Measurements from ENCODE around the gene PIN1.
"Not testable (repeated sequence)": the region's sequence is repeated elsewhere in the genome, so short reads cannot be mapped to it uniquely, and the experiment has no call there.

PIN1 gene

DNA sequence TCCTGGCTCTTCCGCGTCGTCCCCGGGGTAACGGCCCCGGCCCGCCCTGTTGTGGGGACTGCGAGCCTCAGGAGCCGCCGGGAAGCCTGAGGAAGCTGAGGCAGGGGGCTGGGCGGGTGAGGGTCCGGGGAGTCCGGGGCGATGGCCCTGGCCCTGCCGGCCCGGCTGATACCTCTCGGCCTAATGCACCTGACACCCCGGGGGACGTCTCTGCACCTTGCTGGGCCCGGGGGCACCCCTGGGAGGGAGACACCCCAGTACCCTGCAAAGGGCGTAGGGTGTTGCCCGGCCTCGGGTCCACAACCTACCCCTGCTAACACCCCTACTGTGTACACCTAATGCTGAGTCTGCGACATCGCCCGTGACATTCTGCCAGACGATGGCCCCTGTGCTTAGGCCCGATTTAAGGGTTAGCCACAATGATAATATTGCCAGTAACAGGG, 410 bp downstream of the PIN1 start:
- Histone ChIP-seq H3K9me3 (ENCODE audit: control insufficient read depth, insufficient read depth, low read length) (no peaks in the 10 kb centered on the region), H3K4me1 (ENCODE audit: insufficient read depth, low read length) (peaks cover 5% of the 10 kb centered on the region; the same call in 1 of the 2 replicates)

DNA sequence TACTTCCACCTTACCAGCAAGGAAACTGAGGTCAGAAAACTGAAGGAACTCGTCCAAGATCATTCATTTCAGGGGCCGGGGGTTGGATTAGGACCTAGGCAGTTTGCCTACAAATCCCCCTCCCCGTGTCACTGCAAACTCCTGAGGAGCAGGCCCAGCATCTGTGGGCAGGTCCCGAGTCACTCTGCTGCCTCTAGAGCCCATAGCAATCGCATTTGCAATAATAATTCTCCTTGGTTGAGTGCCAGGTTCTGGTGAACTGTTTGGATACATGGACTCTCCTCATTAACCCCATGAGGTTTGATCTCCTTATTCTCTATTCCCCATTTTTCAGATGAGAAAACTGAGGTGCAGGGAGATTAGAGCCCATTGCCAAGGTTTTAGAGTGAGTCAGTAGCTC, 903 bp downstream of the PIN1 start:
- H3K9ac ChIP-seq (ENCODE audit: low read depth, low read length): peak overlapping the region; percentile 77; the same call in 1 of the 2 replicates
- H3K4me1 ChIP-seq (ENCODE audit: insufficient read depth, low read length): peaks cover 5% of the 10 kb centered on the region; the same call in 1 of the 2 replicates
- H3K36me3 ChIP-seq (ENCODE audit: insufficient read depth, low read length): peaks cover 7% of the 10 kb centered on the region; the same call in 1 of the 2 replicates
- no peaks in the 10 kb centered on the region for H3K9me3 ChIP-seq (ENCODE audit: control insufficient read depth, insufficient read depth, low read length)

More for the DNA sequence above, 410 bp downstream of the PIN1 start:
- peaks cover 7% of the 10 kb centered on the region; the same call in 1 of the 2 replicates for H3K36me3 ChIP-seq (ENCODE audit: insufficient read depth, low read length)
- H3K9ac ChIP-seq (ENCODE audit: low read depth, low read length): peak overlapping the region; percentile 77

DNA sequence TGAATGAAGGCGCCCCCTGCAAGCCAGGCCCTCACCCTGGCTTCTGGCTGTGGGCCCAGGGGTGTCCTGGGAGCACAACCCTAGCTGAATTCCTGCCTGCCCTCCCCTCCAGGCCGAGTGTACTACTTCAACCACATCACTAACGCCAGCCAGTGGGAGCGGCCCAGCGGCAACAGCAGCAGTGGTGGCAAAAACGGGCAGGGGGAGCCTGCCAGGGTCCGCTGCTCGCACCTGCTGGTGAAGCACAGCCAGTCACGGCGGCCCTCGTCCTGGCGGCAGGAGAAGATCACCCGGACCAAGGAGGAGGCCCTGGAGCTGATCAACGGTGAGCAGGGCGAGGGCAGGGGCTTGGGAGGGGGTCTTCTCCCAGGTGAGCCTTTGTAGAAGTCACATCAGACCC, 3.2 kb downstream of the PIN1 start:
- H3K9me3 ChIP-seq (ENCODE audit: control insufficient read depth, insufficient read depth, low read length): no peaks in the 10 kb centered on the region
- peaks cover 4% of the 10 kb centered on the region; the same call in 1 of the 2 replicates for H3K36me3 ChIP-seq (ENCODE audit: insufficient read depth, low read length)
- no peak overlapping the region for H3K9ac ChIP-seq (ENCODE audit: low read depth, low read length)
- H3K4me1 ChIP-seq (ENCODE audit: insufficient read depth, low read length): peaks cover 5% of the 10 kb centered on the region; the same call in 1 of the 2 replicates

DNA sequence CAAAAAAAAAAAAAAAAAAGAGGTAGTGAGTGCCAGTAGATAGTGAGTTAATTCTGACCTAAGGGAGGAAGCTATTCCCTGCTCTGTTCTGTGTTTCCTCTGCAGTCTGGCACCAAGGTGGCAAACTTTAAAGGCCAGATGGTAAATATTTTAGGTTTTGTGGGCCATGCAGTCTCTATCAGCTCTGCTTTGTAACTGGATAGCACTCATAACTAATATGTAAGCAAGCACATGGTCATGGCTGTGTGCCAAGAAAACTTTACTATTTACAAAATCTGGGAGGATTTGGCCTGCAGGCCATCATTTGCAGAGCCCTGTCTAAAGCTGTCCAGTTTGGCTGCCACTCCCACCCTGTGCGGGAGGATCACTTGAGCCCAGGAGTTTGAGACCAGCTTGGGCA, 4.3 kb downstream of the PIN1 start:
- peaks cover 5% of the 10 kb centered on the region; the same call in 1 of the 2 replicates for H3K4me1 ChIP-seq (ENCODE audit: insufficient read depth, low read length)
- H3K9ac ChIP-seq (ENCODE audit: low read depth, low read length): no peak overlapping the region
- H3K36me3 ChIP-seq (ENCODE audit: insufficient read depth, low read length): peaks cover 8% of the 10 kb centered on the region
- no peaks in the 10 kb centered on the region for H3K9me3 ChIP-seq (ENCODE audit: control insufficient read depth, insufficient read depth, low read length)

DNA sequence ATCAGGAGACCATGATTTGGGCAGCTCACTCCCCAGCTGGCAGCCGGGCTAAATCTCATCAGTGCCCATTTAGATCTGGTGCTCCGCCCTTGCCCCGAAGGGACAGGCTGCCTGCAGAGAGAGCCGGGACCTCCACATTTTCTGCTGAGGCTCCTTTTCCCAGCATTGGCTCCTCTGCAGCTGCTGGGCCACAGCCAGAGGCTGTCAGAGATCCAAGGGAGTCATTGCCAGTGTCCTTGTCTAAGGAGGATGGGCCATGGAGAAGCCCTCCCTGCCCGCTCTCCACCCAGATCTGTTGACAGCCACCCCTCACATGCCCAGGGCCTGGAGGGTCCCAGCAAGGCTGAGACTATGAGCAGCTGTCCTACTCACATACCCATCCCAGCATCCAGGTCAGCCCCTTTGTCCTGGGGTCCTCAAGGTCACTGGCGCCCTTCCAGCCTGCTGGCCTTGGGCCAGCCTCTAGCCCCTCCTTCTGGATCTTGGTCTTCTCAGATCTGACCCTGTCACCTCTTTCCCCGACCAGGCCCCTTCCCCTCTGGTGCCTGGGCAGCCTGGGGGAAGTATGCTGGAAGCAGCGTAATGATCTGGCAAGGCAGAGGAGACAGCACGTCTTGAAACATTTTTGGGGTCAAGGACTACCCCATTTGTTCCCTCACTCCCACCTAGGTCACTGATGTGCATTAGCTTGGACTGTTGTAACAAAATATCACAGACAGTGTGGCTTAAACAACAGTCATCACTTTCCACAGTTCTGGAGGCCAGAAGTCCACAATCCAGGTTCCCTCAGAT, 7.9 kb downstream of the PIN1 start:
- Histone ChIP-seq H3K4me1 (ENCODE audit: insufficient read depth, low read length) (peaks cover 4% of the 10 kb centered on the region; the same call in 1 of the 2 replicates), H3K36me3 (ENCODE audit: insufficient read depth, low read length) (peaks cover 8% of the 10 kb centered on the region), H3K9me3 (ENCODE audit: control insufficient read depth, insufficient read depth, low read length) (no peaks in the 10 kb centered on the region), H3K9ac (ENCODE audit: low read depth, low read length) (no peak overlapping the region)

DNA sequence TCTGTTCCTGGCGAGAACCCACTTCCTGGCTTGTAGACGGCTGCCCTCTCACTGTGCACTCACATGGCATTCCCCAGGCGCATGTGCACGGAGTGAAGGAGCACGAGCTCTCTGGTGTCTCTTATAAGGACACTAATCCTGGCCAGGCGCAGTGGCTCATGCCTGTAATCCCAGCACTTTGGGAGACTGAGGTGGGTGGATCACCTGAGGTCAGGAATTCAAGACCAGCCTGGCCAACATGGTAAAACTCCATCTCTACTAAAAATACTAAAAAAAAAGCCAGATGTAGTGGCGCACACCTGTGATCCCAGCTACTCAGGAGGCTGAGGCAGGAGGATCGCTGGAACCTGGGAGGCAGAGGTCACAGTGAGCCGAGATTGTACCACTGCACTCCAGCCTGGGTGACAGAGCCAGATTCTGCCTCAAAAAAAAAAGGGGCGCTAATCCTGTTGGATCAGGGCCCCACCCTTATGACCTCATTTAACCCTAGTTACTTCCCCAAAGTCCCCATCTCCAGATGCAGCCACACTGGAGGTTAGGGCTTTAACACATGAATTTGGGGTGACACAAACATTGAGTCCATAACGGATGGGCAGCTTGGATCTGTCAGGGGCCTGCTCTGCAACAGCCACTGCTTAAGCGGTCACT, 8.6 kb downstream of the PIN1 start:
- not testable (repeated sequence) for H3K4me1 ChIP-seq (ENCODE audit: insufficient read depth, low read length); H3K36me3 ChIP-seq (ENCODE audit: insufficient read depth, low read length); H3K9ac ChIP-seq (ENCODE audit: low read depth, low read length); H3K9me3 ChIP-seq (ENCODE audit: control insufficient read depth, insufficient read depth, low read length)

DNA sequence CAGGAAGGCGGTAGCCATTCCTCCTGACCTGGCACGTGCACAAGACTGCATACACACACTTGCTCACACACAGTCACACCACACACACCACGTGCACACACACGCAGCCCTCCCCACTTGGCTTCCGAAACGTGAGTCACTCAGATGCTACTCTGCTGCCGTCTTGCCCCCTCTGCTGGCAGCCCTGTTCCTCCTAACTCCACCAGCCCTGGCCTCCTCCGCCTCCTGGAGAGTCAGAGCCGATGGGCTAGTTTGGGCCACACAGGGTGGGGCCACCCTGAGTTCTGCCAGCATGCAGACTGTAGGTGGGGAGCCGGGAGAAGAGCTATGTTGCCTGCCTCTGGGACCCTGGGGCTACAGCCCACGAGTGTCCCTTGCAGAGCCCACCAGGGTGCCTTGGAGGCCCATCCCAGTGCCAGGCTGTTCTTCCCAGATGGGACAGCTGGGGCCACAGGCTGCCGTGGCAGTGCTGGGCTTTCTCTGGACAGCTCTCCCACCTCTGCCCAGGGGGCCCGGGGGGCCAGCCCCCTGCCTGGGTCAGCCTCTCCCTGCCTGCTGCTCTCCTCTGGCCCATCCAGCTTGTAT, 12.1 kb downstream of the PIN1 start:
- Histone ChIP-seq H3K4me1 (ENCODE audit: insufficient read depth, low read length) (peaks cover 9% of the 10 kb centered on the region; the same call in 1 of the 2 replicates), H3K9ac (ENCODE audit: low read depth, low read length) (no peak overlapping the region), H3K36me3 (ENCODE audit: insufficient read depth, low read length) (peaks cover 4% of the 10 kb centered on the region), H3K9me3 (ENCODE audit: control insufficient read depth, insufficient read depth, low read length) (no peaks in the 10 kb centered on the region)

DNA sequence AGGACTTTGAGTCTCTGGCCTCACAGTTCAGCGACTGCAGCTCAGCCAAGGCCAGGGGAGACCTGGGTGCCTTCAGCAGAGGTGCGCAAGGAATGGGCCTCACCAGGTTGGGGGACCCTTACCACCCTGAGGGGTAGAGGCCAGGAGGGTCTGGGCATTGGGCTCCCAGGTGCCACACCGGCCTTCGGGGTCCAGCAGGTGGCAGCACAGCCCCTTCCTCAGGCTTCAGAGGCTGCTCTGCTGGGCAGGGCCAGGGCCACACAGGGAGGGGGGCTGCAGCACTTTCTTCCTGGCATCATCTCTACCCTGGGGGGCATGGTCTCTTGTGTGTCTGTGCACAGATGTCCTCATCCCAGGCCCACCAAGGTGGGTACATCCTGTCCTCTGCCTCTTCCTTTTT, 12.9 kb downstream of the PIN1 start:
- Histone ChIP-seq H3K36me3 (ENCODE audit: insufficient read depth, low read length) (peaks cover 4% of the 10 kb centered on the region), H3K4me1 (ENCODE audit: insufficient read depth, low read length) (peaks cover 9% of the 10 kb centered on the region; the same call in 1 of the 2 replicates), H3K9me3 (ENCODE audit: control insufficient read depth, insufficient read depth, low read length) (no peaks in the 10 kb centered on the region), H3K9ac (ENCODE audit: low read depth, low read length) (no peak overlapping the region)

DNA sequence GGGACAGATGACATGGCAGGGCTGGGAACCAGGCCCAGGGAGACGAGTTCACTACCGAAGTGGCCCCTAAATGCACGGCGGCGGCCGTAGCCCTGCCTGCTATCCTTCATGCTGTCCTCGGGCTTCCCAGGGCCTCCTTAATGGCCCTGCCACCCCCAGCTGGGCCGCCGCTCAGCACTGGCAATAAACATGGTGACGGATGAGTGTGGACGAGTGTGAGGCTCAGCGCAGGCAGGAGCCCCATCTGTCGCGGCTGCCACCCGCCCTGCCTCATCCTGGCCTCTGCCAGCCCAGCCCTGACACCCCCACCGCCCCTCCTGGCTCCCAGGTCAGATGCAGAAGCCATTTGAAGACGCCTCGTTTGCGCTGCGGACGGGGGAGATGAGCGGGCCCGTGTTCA, 13.6 kb downstream of the PIN1 start:
- H3K4me1 ChIP-seq (ENCODE audit: insufficient read depth, low read length): peaks cover 9% of the 10 kb centered on the region; the same call in 1 of the 2 replicates
- H3K9ac ChIP-seq (ENCODE audit: low read depth, low read length): no peak overlapping the region
- peaks cover 4% of the 10 kb centered on the region for H3K36me3 ChIP-seq (ENCODE audit: insufficient read depth, low read length)
- no peaks in the 10 kb centered on the region for H3K9me3 ChIP-seq (ENCODE audit: control insufficient read depth, insufficient read depth, low read length)

DNA sequence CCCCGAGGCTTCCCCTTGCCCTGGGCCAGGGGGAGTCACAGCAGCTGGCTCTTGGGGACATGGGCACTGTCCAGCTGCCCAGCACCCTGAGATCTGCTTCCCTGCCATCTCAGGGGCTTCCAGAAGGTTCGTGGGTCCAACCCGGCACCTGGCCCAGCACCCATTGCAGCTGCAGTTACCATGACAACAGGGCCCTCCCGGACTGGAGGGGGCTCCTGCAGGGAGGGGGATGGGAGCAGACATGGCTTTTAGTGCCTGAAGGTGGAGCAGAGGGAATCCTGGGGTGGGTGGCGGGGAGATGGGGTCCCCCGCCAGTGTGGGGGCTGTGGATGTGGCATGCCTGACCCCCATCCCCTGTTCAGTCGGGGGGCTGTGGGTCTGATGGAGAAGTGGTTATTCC, 14.7 kb downstream of the PIN1 start:
- Histone ChIP-seq H3K4me1 (ENCODE audit: insufficient read depth, low read length) (peaks cover 9% of the 10 kb centered on the region; the same call in 1 of the 2 replicates), H3K36me3 (ENCODE audit: insufficient read depth, low read length) (no peaks in the 10 kb centered on the region; the same call in 1 of the 2 replicates), H3K9me3 (ENCODE audit: control insufficient read depth, insufficient read depth, low read length) (no peaks in the 10 kb centered on the region), H3K9ac (ENCODE audit: low read depth, low read length) (no peak overlapping the region)

DNA sequence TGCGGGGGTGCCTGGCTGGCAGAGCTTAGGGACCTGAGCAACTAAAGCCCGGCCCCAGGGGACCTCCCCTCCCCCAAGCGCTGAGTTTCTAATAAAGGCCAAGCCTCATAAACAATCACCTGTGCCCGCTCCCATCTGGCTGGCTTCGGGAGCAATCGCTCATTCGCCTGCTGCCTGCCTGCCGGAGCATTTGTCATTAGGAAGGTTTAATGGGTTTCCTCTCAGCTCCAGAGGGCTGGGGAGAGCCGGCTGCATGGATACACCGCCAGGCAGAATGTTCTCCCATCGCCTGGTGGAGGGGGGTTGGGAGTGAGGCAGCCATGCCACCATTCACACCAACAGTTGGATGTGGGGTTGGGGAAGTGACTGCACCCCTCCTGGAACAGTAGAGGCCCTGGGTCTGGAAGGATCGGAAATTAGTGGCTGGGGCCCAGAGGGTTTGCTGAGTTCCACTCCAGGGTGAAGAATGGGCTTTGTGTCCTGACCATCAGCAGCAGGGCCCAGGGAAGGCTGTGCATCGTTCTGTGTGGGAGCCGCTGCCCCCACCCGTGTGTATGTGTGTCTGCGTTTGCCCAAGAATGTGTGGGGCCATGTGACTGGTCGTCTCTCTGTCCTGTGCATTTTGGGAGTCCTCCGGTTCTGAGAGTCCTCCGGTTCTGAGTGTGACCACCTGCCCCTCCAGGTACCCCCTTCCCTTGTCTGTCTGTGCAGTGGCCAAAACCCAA, 15.3 kb downstream of the PIN1 start:
- Histone ChIP-seq H3K36me3 (ENCODE audit: insufficient read depth, low read length) (no peaks in the 10 kb centered on the region; the same call in 1 of the 2 replicates), H3K9ac (ENCODE audit: low read depth, low read length) (no peak overlapping the region), H3K4me1 (ENCODE audit: insufficient read depth, low read length) (peaks cover 9% of the 10 kb centered on the region; the same call in 1 of the 2 replicates), H3K9me3 (ENCODE audit: control insufficient read depth, insufficient read depth, low read length) (no peaks in the 10 kb centered on the region)

DNA sequence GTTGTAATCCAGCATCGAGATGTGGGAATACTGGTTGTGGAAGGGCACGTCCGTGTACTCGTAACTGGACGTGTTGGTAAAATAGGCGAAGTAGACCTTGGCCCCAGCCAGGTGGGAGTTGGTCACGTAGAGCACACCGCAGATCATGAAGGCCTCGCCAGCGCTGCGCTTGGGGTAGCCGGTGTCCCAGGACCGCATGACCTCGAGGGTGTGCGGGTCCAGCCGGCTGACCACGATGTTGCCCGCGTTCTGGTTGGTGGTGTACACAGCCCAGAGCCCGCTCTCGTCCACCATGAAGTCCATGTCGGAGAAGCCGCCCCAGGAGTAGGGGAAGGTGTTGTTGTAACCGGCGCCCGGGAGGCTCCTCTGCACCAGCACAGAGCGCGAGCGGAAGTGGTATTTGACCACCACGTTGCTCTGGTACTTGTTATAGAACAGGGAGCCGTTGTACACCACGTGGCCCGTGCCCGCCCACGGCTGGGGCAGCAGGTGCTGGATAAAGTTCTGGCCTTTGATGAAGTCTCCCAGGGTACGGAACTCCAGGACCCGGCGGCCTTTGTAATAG, 19.2 kb downstream of the PIN1 start:
- Histone ChIP-seq H3K9me3 (ENCODE audit: control insufficient read depth, insufficient read depth, low read length) (no peaks in the 10 kb centered on the region), H3K36me3 (ENCODE audit: insufficient read depth, low read length) (no peaks in the 10 kb centered on the region; the same call in none of the 2 replicates), H3K4me1 (ENCODE audit: insufficient read depth, low read length) (peaks cover 9% of the 10 kb centered on the region; the same call in 1 of the 2 replicates), H3K9ac (ENCODE audit: low read depth, low read length) (no peak overlapping the region)

DNA sequence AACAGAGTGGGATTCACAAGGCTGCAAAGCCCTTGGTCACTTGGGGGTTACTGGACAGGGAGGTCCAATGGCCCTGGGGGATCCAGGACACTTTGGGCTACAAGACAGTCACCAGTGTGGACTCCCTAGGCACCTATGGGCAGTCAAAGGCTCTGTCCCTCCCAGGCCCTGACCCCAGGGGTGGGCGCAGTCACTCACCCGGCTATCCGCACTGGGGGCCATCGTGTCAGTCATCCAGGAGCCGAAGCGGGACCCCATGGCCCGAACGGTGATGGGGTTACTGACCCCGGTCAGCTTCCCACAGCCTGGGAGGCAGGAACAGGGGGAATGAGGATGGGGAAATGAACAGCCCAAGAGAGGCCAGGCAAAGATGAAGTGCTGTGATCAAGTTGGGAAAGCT, 21.5 kb downstream of the PIN1 start:
- H3K36me3 ChIP-seq (ENCODE audit: insufficient read depth, low read length): no peaks in the 10 kb centered on the region; the same call in none of the 2 replicates
- no peaks in the 10 kb centered on the region for H3K9me3 ChIP-seq (ENCODE audit: control insufficient read depth, insufficient read depth, low read length)
- peaks cover 4% of the 10 kb centered on the region; the same call in 1 of the 2 replicates for H3K4me1 ChIP-seq (ENCODE audit: insufficient read depth, low read length)
- no peak overlapping the region for H3K9ac ChIP-seq (ENCODE audit: low read depth, low read length)
